22Rv1 (cell line): Measurements from ENCODE around the gene SPOCK3.

Source experiments
- ZFX ChIP-seq: fragments of 450-650 bp; IDR thresholded peaks from 2 replicates; pipeline ENCODE4 v1.6.1; 2017; ENCODE audit warnings: antibody characterized with exemption, borderline replicate concordance
- TF ChIP-seq, protein P1 (sequence below): fragments of 450-650 bp; IDR thresholded peaks from 2 replicates; pipeline ENCODE4 v1.5.1; 2017; ENCODE audit warnings: mild to moderate bottlenecking

GRCh38 chr4:167025670-167026069 lies 208.6 kb downstream of the SPOCK3 start:
- TF ChIP-seq, protein P1, sequence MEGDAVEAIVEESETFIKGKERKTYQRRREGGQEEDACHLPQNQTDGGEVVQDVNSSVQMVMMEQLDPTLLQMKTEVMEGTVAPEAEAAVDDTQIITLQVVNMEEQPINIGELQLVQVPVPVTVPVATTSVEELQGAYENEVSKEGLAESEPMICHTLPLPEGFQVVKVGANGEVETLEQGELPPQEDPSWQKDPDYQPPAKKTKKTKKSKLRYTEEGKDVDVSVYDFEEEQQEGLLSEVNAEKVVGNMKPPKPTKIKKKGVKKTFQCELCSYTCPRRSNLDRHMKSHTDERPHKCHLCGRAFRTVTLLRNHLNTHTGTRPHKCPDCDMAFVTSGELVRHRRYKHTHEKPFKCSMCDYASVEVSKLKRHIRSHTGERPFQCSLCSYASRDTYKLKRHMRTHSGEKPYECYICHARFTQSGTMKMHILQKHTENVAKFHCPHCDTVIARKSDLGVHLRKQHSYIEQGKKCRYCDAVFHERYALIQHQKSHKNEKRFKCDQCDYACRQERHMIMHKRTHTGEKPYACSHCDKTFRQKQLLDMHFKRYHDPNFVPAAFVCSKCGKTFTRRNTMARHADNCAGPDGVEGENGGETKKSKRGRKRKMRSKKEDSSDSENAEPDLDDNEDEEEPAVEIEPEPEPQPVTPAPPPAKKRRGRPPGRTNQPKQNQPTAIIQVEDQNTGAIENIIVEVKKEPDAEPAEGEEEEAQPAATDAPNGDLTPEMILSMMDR, result no peak
- no peak for TF ChIP-seq ZFX
